Mucosa of stomach (tissue), 1 donor: ENCODE data around the gene MAML1.
A peak's percentile ranks its signal among the peaks of the same experiment; 100 is the strongest.

Experiments
- H3K27me3 ChIP-seq: one replicate; pipeline ENCODE4 v1.7.0; 2013; ENCODE audit warnings: mild to moderate bottlenecking, low read length; ENCODE audit not compliant: control insufficient read depth, insufficient read depth
- H3K36me3 ChIP-seq: one replicate; pipeline ENCODE4 v1.7.0; 2013; ENCODE audit warnings: low read length; ENCODE audit not compliant: control insufficient read depth, insufficient read depth
- H3K4me1 ChIP-seq: one replicate; pipeline ENCODE4 v1.7.0; 2013; ENCODE audit warnings: mild to moderate bottlenecking, low read length; ENCODE audit not compliant: control insufficient read depth, insufficient read depth
- H3K4me3 ChIP-seq: one replicate; pipeline ENCODE4 v1.7.0; 2013; ENCODE audit warnings: low read length
- H3K9ac ChIP-seq: one replicate; pipeline ENCODE4 v1.7.0; 2013; ENCODE audit warnings: mild to moderate bottlenecking, low read length, moderate library complexity
- H3K9me3 ChIP-seq: one replicate; pipeline ENCODE4 v1.7.0; 2013; ENCODE audit warnings: mild to moderate bottlenecking, low read length, moderate library complexity; ENCODE audit not compliant: control insufficient read depth
- donor health status: Pancreatic carcinoma.

The MAML1 gene

DNA sequence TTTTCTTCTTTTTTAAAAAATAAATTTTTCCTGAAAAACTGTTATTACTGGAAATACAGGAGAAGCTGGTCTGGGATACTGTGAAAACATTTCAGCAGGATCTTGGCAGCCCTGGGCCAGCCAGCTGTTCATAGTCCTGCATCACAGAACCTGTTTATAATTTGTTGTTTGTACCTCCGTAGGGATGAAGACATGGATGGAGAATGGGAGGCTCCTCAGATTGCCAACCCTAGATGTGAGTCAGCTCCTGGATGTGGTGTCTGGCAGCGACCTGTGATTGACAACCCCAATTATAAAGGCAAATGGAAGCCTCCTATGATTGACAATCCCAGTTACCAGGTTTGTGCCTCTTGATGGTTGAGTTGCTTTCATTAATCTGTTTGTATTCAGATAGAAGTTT is 12.4 kb upstream of the MAML1 start:
- no peaks in the 10 kb centered on the region for H3K4me1 ChIP-seq
- peaks cover 45% of the 10 kb centered on the region for H3K36me3 ChIP-seq

GRCh38 chr5:179724163-179724562 is 8.5 kb upstream of the MAML1 start:
- no peaks in the 10 kb centered on the region for H3K27me3 ChIP-seq
- peaks cover 37% of the 10 kb centered on the region for H3K36me3 ChIP-seq
- no peaks in the 10 kb centered on the region for H3K4me1 ChIP-seq
- no peak overlapping the region for H3K4me3 ChIP-seq
- no peak overlapping the region for H3K9ac ChIP-seq
- no peaks in the 10 kb centered on the region for H3K9me3 ChIP-seq

More for the DNA sequence above, 12.4 kb upstream of the MAML1 start:
- Histone ChIP-seq H3K9me3 (no peaks in the 10 kb centered on the region), H3K27me3 (no peaks in the 10 kb centered on the region), H3K4me3 (no peak overlapping the region), H3K9ac (no peak overlapping the region)

DNA sequence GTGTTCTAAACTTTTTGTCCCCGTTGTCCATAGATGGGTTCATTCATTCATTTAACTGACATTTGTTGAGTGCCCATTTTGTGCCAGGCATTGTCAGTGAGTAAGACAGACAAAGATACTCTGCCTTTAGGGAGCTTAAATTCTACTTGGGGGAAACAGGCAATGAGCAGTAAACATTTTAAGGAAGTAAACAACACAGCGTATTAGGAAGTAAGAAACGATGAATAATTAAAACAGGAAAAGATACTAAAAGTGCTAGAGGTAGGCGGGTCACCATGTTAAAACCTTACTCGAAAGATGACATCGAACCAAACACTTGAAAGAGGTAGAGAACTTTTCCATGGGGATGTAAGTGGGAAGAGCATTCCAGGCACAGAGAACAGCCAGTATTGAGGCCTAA is 5.5 kb upstream of the MAML1 start:
- H3K27me3 ChIP-seq, result no peaks in the 10 kb centered on the region
- H3K9me3 ChIP-seq, result no peaks in the 10 kb centered on the region
- no peak overlapping the region for H3K4me3 ChIP-seq
- H3K9ac ChIP-seq, result no peak overlapping the region
- peaks cover 23% of the 10 kb centered on the region for H3K36me3 ChIP-seq
- peaks cover 6% of the 10 kb centered on the region for H3K4me1 ChIP-seq

DNA sequence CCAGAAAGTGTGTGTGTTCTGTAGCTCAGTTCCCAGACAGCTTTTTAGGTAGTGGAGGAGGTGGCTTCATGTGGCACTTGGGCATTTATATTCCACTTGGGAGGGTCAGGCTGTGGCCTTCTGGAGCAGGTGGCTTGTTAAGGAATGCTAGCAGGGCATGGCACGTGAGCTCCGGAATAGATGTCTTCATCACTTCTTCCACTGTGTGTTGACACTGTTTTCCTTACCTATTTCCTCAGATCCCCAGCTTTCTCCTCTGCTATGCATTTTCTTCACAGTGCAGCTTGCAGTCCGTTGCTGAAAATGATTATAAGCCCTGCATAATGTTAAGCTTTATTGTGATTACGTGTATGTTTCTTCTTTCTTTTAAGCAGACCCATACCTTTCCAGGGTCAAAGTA is 3.3 kb upstream of the MAML1 start:
- H3K9ac ChIP-seq, result no peak overlapping the region
- H3K27me3 ChIP-seq, result no peaks in the 10 kb centered on the region
- no peaks in the 10 kb centered on the region for H3K9me3 ChIP-seq
- H3K4me1 ChIP-seq, result peaks cover 8% of the 10 kb centered on the region
- peaks cover 7% of the 10 kb centered on the region for H3K36me3 ChIP-seq
- H3K4me3 ChIP-seq, result no peak overlapping the region

DNA sequence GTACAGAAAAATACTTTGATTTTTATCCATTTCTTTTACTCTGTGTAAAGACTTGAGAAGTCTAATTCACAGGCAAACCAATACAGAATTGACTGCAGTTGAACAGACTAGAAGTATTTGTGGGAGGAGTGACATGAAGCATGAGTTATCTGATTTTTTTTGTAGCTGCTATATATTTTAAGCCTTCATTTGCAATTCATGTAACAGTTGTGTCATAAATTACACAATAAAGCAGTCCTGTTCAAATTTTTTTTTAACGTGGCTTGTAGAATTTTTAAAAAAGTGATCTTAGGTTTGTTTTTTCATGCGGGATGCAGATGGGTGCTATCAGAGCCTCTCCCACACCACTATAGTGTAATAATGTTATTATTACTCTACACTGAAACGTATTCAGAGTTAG is 2.9 kb upstream of the MAML1 start:
- Histone ChIP-seq H3K36me3 (peaks cover 3% of the 10 kb centered on the region), H3K4me1 (peaks cover 8% of the 10 kb centered on the region), H3K9ac (no peak overlapping the region), H3K27me3 (no peaks in the 10 kb centered on the region), H3K4me3 (no peak overlapping the region), H3K9me3 (no peaks in the 10 kb centered on the region)

DNA sequence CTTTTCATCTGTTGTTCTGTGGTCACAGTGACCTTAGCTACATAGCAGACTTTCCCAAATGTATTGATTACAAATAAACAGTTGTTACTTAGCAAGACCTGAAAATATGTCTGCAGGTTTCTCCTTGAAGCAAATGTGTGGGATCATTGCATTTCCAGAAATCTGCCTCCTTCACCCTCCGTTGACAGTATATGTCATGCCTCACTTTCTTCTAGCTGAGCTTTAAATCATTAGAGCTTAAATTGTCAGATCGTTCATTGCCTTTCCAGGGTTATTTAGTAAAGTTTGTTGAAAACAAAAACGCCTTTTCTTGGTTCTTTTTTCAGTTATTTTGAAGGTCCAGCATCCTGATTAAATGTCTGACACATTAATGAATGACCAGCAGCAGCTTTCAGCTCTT is 2.3 kb upstream of the MAML1 start:
- H3K9me3 ChIP-seq, result no peaks in the 10 kb centered on the region
- H3K36me3 ChIP-seq, result no peaks in the 10 kb centered on the region
- no peak overlapping the region for H3K9ac ChIP-seq
- H3K4me1 ChIP-seq, result peaks cover 8% of the 10 kb centered on the region
- H3K27me3 ChIP-seq, result no peaks in the 10 kb centered on the region
- no peak overlapping the region for H3K4me3 ChIP-seq

- Histone ChIP-seq H3K9ac (no peak overlapping the region), H3K9me3 (no peaks in the 10 kb centered on the region), H3K4me3 (no peak overlapping the region), H3K4me1 (peaks cover 8% of the 10 kb centered on the region), H3K36me3 (no peaks in the 10 kb centered on the region), H3K27me3 (no peaks in the 10 kb centered on the region)
Measured at GRCh38 chr5:179730852-179731251, 1.8 kb upstream of the MAML1 start.

DNA sequence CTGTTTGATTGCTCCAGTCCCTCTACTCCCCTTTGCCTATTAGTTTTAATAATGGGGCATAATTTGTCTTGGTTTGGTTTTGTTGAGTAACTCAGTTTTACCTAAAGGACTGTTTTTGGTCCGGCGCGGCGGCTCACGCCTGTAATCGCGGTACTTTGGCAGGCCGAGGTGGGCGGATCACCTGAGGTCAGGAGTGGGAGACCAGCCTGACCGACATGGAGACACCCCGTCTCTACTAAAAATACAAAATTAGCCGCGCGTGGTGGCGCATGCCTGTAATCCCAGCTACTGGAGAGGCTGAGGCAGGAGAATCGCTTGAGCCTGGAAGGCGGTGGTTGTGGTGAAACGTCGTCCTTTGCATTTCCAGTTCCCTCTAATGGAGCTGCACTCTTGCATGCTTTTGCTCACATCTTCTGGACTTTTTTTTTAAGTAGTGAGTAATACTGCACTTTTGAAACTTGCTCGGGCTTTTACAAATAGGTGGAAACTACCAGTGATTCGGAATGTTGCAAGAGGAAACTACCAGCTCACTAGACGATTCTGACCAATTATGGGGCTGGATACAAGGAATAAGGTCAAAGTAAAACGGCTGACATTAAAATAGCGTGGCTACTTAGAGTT is 721 bp upstream of the MAML1 start:
- H3K27me3 ChIP-seq, result no peaks in the 10 kb centered on the region
- peaks cover 8% of the 10 kb centered on the region for H3K4me1 ChIP-seq
- peak overlapping the region; percentile 17 for H3K9ac ChIP-seq
- peak overlapping the region; percentile 29 for H3K4me3 ChIP-seq
- no peaks in the 10 kb centered on the region for H3K36me3 ChIP-seq
- H3K9me3 ChIP-seq, result no peaks in the 10 kb centered on the region

DNA sequence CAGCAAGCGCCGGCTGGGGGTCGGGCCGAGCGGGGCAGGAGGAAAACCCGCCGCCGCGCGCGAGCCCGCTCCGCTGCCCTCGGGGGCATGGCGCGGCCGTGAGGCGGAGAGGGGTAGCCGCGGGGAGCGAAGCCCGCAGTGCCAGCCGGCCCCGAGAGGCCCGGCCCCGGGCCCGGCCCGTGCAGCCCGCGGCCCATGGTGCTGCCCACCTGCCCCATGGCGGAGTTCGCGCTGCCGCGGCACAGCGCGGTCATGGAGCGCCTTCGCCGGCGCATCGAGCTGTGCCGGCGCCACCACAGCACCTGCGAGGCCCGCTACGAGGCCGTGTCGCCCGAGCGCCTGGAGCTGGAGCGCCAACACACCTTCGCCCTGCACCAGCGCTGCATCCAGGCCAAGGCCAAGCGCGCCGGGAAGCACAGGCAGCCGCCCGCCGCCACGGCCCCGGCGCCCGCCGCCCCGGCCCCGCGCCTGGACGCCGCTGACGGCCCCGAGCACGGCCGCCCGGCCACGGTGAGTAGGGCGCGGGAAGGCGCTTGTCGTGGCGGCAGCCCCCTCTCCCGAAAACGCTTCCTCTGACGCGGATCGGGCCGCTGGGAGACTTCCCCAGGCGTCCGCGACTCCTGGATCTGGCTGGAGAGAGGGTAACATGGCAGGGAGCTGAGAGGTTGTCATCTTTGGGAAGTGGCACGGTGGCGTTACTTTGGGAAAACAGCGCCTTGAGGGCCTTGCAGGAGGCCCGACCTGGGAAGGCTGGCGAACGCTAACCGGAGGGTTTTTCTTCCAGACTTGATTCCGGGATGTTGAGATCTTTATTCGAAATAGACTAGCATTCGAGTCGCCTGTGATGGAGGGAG is 523 bp downstream of the MAML1 start:
- no peaks in the 10 kb centered on the region for H3K27me3 ChIP-seq
- H3K4me1 ChIP-seq, result peaks cover 8% of the 10 kb centered on the region
- no peaks in the 10 kb centered on the region for H3K9me3 ChIP-seq
- peak overlapping the region; percentile 89 for H3K9ac ChIP-seq
- H3K4me3 ChIP-seq, result peak overlapping the region; percentile 57
- H3K36me3 ChIP-seq, result no peaks in the 10 kb centered on the region

- peaks cover 8% of the 10 kb centered on the region for H3K4me1 ChIP-seq
- peak overlapping the region; percentile 89 for H3K9ac ChIP-seq
- no peaks in the 10 kb centered on the region for H3K36me3 ChIP-seq
- H3K27me3 ChIP-seq, result no peaks in the 10 kb centered on the region
- peak overlapping the region; percentile 57 for H3K4me3 ChIP-seq
- H3K9me3 ChIP-seq, result no peaks in the 10 kb centered on the region
Measured at GRCh38 chr5:179733772-179734126, 1.1 kb downstream of the MAML1 start.

GRCh38 chr5:179734536-179735164 is 2.0 kb downstream of the MAML1 start:
- Histone ChIP-seq H3K36me3 (no peaks in the 10 kb centered on the region), H3K4me1 (peaks cover 8% of the 10 kb centered on the region), H3K4me3 (no peak overlapping the region), H3K27me3 (no peaks in the 10 kb centered on the region), H3K9ac (peak overlapping the region; percentile 89), H3K9me3 (no peaks in the 10 kb centered on the region)

DNA sequence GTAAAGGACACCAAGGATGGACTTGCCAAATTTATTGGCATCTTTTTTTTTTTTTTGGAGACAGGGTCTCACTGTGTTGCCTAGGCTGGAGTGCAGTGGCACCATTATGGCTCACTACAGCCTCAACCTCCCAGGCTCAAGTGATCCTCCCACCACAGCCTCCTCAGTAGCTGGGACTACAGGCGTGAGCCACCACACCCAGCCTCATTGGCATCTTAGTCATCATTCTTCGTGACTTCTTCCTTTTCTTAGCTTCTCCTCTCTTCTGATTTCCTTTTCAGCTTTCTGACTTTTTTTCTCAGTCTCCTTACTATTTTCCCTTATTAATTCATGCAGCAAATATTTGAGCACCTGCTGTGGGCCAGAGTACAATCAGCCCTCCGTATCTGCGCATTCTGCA is 6.1 kb downstream of the MAML1 start:
- H3K4me1 ChIP-seq, result no peaks in the 10 kb centered on the region
- H3K36me3 ChIP-seq, result no peaks in the 10 kb centered on the region
- no peak overlapping the region for H3K9ac ChIP-seq
- no peaks in the 10 kb centered on the region for H3K27me3 ChIP-seq
- H3K9me3 ChIP-seq, result no peaks in the 10 kb centered on the region
- no peak overlapping the region for H3K4me3 ChIP-seq
